Colonic mucosa (tissue), 4 donors: ENCODE data around the gene MAFB. TPM values are rescaled to one million over a fixed set of nuclear protein-coding genes. Genes with fewer than 3 reads are reported as not detected.

ENCODE experiments used
- DNase-seq: peaks from one replicate; pipeline ENCODE4 v3.0.0-alpha.2; 2020
- H3K27ac ChIP-seq: fragments of 200-600 bp; one replicate; pipeline ENCODE4 v1.8.0; 2021
- H3K27me3 ChIP-seq: fragments of 200-600 bp; one replicate; pipeline ENCODE4 v1.8.0; 2021
- H3K36me3 ChIP-seq: fragments of 200-600 bp; one replicate; pipeline ENCODE4 v1.8.0; 2021
- H3K4me1 ChIP-seq: fragments of 200-600 bp; one replicate; pipeline ENCODE4 v1.8.0; 2021; ENCODE audit warnings: mild to moderate bottlenecking
- H3K4me3 ChIP-seq: fragments of 200-600 bp; one replicate; pipeline ENCODE4 v1.8.0; 2021
- H3K9ac ChIP-seq, 2 donors: one replicate each; pipeline ENCODE4 v1.7.0; 2013; ENCODE audit warnings: control low read depth in 2 of 2, low read depth in 2 of 2, low read length in 2 of 2
- H3K9me3 ChIP-seq: fragments of 200-600 bp; one replicate; pipeline ENCODE4 v1.8.0; 2021
- CTCF ChIP-seq: fragments of 200-600 bp; IDR thresholded peaks from one replicate; pipeline ENCODE4 v1.8.0; 2022; ENCODE audit warnings: antibody characterized with exemption, mild to moderate bottlenecking
- intact Hi-C: fragments of 100-400 bp; cut with DNase I; formaldehyde crosslinking; loops from one replicate; pipeline ENCODE4 v1.14.1; 2022
- total RNA-seq, 2 donors: library from RNA; stranded (reverse); fragmentation: NEBNext Ultra II Directional in 1 of 2; extraction: Animal tissue kit (Norgen Biotek cat#: 25700) in 1 of 2; gene quantifications; one replicate each; pipeline ENCODE4 v1.2.1, GENCODE V29; 2021
- donor health status: healthy.
- donor health status: DM: no; HTN: no; CAD: no.
- donor health status: DM: no; HTN: no; CAD: no.

Gene MAFB
- total RNA-seq, 2 donors from 2014 or later = 2.8 to 11.2 TPM

GRCh38 chr20:40643891-40644290 is 45.1 kb downstream of the MAFB start:
- TF ChIP-seq CTCF = no peak
- no peak overlapping the region for H3K4me3 ChIP-seq
- intact Hi-C loops = no loop called here
- H3K4me1 ChIP-seq = no peaks in the 10 kb centered on the region
- DNase-seq = no peak
- H3K9ac ChIP-seq = no peak overlapping the region
- H3K9me3 ChIP-seq = no peaks in the 10 kb centered on the region
- H3K36me3 ChIP-seq = no peaks in the 10 kb centered on the region
- no peaks in the 10 kb centered on the region for H3K27me3 ChIP-seq
- no peak overlapping the region for H3K27ac ChIP-seq

GRCh38 chr20:40641809-40642208 is 47.2 kb downstream of the MAFB start:
- H3K4me1 ChIP-seq = no peaks in the 10 kb centered on the region
- no peaks in the 10 kb centered on the region for H3K27me3 ChIP-seq
- H3K4me3 ChIP-seq = no peak overlapping the region
- H3K9me3 ChIP-seq = no peaks in the 10 kb centered on the region
- no peak for TF ChIP-seq CTCF
- no peak for DNase-seq
- no peak overlapping the region for H3K27ac ChIP-seq
- no peaks in the 10 kb centered on the region for H3K36me3 ChIP-seq
- intact Hi-C loops = no loop called here
- H3K9ac ChIP-seq = no peak overlapping the region

- Histone ChIP-seq H3K27ac (no peak overlapping the region), H3K9ac (no peak overlapping the region), H3K9me3 (no peaks in the 10 kb centered on the region), H3K4me1 (no peaks in the 10 kb centered on the region), H3K36me3 (no peaks in the 10 kb centered on the region), H3K27me3 (no peaks in the 10 kb centered on the region), H3K4me3 (no peak overlapping the region)
- no peak for TF ChIP-seq CTCF
- no peak for DNase-seq
- intact Hi-C loops = no loop called here
These were observed 47.8 kb downstream of the MAFB start for GRCh38 chr20:40641202-40641601.

- no peak overlapping the region for H3K9ac ChIP-seq
- DNase-seq = no peak
These were observed 48.4 kb downstream of the MAFB start for GRCh38 chr20:40640667-40641066.

GRCh38 chr20:40639676-40640355 is 49.2 kb downstream of the MAFB start:
- H3K4me3 ChIP-seq = no peak overlapping the region
- no peaks in the 10 kb centered on the region for H3K4me1 ChIP-seq
- H3K9me3 ChIP-seq = no peaks in the 10 kb centered on the region
- H3K27ac ChIP-seq = no peak overlapping the region
- intact Hi-C loops = no loop called here
- H3K9ac ChIP-seq = no peak overlapping the region
- no peaks in the 10 kb centered on the region for H3K27me3 ChIP-seq
- no peak for TF ChIP-seq CTCF
- no peaks in the 10 kb centered on the region for H3K36me3 ChIP-seq
- DNase-seq = no peak

More at GRCh38 chr20:40640667-40641066, 48.4 kb downstream of the MAFB start:
- H3K4me3 ChIP-seq = no peak overlapping the region
- no peak overlapping the region for H3K27ac ChIP-seq
- no peaks in the 10 kb centered on the region for H3K36me3 ChIP-seq
- no peaks in the 10 kb centered on the region for H3K4me1 ChIP-seq
- no peaks in the 10 kb centered on the region for H3K9me3 ChIP-seq
- H3K27me3 ChIP-seq = no peaks in the 10 kb centered on the region
- intact Hi-C loops = no loop called here
- no peak for TF ChIP-seq CTCF
